ENCODE measurements around the gene ALDH3A2. TPM values are rescaled to one million over a fixed set of nuclear protein-coding genes. Genes with fewer than 3 reads are reported as not detected.
"Not testable (repeated sequence)": the region's sequence is repeated elsewhere in the genome, so short reads cannot be mapped to it uniquely, and the experiment has no call there.

The ALDH3A2 gene
- total RNA-seq, 1 donor, result 36.7 TPM

DNA sequence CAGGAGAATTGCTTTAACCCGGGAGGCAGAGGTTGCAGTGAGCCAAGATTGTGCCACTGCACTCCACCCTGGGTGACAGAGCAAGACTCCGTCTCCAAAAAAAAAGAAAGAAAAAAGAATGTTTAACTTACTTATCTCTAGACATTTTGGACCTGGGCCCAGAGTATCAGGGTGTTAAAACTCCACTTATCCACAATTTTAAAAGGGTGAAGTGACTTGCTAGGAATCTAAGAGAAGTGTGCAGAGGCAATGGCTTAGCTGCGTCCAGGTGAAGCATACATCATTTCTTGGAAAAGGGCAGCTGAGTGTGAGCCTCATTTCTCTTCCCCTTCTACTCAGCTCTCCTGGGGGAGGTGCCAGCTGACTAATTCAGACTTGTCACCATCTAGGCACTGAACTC is 25.1 kb downstream of the ALDH3A2 start:
- H3K4me3 ChIP-seq (ENCODE audit: low read depth, low read length), result no peak overlapping the region
- DNase-seq (ENCODE audit: low read depth), result no peak
- no peak for TF ChIP-seq CTCF (IDR thresholded peaks at IDR 0.05; ENCODE audit: insufficient read depth, low read depth, low read length)

GRCh38 chr17:19676896-19677295 is 28.3 kb downstream of the ALDH3A2 start:
- DNase-seq (ENCODE audit: low read depth), result no peak
- no peak for TF ChIP-seq CTCF (IDR thresholded peaks at IDR 0.05; ENCODE audit: insufficient read depth, low read depth, low read length)
- H3K4me3 ChIP-seq (ENCODE audit: low read depth, low read length), result no peak overlapping the region

DNA sequence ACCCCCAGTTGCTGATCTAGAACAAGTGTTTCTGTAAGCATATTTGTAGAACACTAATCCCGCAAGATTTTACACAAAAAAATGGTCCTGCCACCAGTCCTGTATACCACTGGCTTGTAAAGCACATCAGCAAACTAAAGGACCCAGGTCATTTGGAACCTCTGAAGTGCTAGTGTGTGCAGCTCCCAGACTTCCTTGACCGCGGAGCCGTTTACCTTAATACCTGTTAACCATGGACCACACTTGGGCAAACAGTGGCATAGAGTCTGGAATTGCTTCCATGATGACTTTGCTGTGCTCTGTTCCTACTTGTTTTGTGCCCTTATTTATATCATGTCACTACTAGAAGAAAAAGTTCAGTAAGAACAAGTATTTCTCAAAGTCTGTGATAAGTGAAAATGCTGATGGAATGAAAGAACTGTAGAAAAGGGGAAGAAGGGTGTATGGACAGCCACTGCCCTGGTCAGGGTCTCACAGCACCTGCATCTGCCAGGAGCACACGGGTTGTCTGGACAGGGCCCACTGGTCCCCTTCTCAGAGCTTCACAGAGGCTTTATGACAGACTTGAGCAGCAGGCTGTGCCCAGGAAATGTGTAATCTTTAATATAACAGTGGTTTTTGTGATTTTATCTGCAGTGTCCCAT is 29.3 kb downstream of the ALDH3A2 start:
- DNase-seq (ENCODE audit: low read depth), result no peak
- TF ChIP-seq CTCF (IDR thresholded peaks at IDR 0.05; ENCODE audit: insufficient read depth, low read depth, low read length), result no peak

DNA sequence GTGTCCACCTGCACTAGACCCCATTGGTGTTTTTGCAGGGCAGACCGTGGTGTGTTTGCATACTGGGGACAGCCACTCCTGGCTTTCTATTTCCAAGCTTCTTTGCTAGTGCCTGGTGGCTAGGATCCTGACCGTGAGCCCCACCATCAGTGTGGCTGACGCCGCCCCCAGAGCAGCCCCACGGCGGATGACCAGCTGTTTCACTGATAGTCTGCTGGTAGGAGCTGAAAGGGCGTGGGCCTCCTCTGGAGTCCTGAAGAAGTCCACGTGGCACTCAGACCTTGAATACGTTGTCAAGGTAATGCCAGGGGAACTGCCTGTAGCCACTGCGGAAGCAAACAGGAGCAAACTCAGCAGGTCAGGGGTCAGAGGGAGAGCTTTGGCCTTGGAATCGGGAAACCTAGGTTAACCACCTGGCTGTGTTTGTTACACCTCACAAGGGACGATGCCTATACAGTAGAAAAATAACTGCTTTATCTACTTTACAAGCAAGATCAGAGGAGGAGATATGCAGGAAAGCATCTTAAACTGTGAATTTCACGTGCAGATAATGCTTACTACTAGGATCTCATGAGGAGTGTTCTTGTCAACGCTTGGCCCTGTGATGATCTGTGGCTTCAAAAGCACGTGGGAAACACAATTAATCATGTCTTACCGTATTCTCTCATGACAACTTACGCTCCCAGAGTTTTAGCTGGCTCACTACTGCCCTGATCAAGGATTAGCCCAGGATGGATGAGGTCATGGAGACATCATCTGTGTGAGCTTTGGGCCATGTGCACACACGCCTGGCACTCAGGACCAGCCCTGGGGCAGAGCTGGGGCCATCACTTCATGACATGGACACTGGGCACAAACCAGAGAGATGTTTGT is 30.3 kb downstream of the ALDH3A2 start:
- no peak for TF ChIP-seq CTCF (IDR thresholded peaks at IDR 0.05; ENCODE audit: insufficient read depth, low read depth, low read length)
- no peak overlapping the region for H3K4me3 ChIP-seq (ENCODE audit: low read depth, low read length)
- DNase-seq (ENCODE audit: low read depth), result no peak

More for the DNA sequence above, 29.3 kb downstream of the ALDH3A2 start:
- H3K4me3 ChIP-seq (ENCODE audit: low read depth, low read length), result no peak overlapping the region

DNA sequence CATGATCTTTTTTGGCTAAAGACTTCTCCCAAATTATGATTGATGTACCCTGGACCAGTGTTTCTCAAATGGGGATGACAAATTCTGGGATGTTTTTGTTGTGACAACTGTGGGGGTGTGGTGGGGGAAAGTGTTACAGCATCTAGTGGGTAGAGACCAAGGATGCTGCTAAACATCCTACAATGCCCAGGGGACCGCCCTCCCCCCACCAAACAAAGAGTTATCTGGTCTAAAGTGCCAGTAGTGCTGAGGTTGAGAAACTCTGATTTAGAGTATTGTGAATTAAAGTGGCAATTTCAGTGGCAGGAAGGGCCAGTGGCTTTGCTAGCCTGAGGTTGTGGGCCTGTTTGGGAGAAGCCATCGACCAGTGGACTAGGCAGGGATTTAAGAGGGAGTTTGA is 34.6 kb downstream of the ALDH3A2 start:
- no peak for TF ChIP-seq CTCF (IDR thresholded peaks at IDR 0.05; ENCODE audit: insufficient read depth, low read depth, low read length)

GRCh38 chr17:19684909-19685580 is 36.5 kb downstream of the ALDH3A2 start:
- not testable (repeated sequence) for H3K4me3 ChIP-seq (ENCODE audit: low read depth, low read length); DNase-seq (ENCODE audit: low read depth)

More for the DNA sequence above, 34.6 kb downstream of the ALDH3A2 start:
- DNase-seq (ENCODE audit: low read depth), result no peak
- no peak overlapping the region for H3K4me3 ChIP-seq (ENCODE audit: low read depth, low read length)
